Activated naive CD8-positive, alpha-beta T cell treated with anti-CD3 and anti-CD28 coated beads for 36 hours (primary cell): ENCODE data around the gene IP6K1. TPM values are rescaled to one million over a fixed set of nuclear protein-coding genes. Genes with fewer than 3 reads are reported as not detected.

Source experiments
- DNase-seq: peaks from one replicate; pipeline ENCODE4 v3.0.0; 2021
- H3K27ac Mint-ChIP-seq: one replicate; pipeline ENCODE4 v1.8.0; 2022; ENCODE audit warnings: mild to moderate bottlenecking, moderate library complexity, mixed read lengths
- H3K27me3 Mint-ChIP-seq: one replicate; pipeline ENCODE4 v1.8.0; 2022; ENCODE audit warnings: mild to moderate bottlenecking, mixed read lengths
- H3K36me3 Mint-ChIP-seq: one replicate; pipeline ENCODE4 v1.8.0; 2021; ENCODE audit warnings: mild to moderate bottlenecking, mixed read lengths
- H3K4me1 Mint-ChIP-seq: one replicate; pipeline ENCODE4 v1.8.0; 2021; ENCODE audit warnings: mixed read lengths
- H3K4me3 Mint-ChIP-seq: one replicate; pipeline ENCODE4 v1.8.0; 2022; ENCODE audit warnings: mild to moderate bottlenecking, moderate library complexity, mixed read lengths
- H3K9me3 Mint-ChIP-seq: one replicate; pipeline ENCODE4 v1.8.0; 2022; ENCODE audit warnings: mixed read lengths
- total RNA-seq, 2 experiments: library from RNA; stranded (reverse); gene quantifications; one replicate each; pipeline ENCODE4 v1.2.3, GENCODE V29; 2021

Gene IP6K1
- total RNA-seq, 2 experiments from 2014 or later, result 24.1 to 30.6 TPM

DNA sequence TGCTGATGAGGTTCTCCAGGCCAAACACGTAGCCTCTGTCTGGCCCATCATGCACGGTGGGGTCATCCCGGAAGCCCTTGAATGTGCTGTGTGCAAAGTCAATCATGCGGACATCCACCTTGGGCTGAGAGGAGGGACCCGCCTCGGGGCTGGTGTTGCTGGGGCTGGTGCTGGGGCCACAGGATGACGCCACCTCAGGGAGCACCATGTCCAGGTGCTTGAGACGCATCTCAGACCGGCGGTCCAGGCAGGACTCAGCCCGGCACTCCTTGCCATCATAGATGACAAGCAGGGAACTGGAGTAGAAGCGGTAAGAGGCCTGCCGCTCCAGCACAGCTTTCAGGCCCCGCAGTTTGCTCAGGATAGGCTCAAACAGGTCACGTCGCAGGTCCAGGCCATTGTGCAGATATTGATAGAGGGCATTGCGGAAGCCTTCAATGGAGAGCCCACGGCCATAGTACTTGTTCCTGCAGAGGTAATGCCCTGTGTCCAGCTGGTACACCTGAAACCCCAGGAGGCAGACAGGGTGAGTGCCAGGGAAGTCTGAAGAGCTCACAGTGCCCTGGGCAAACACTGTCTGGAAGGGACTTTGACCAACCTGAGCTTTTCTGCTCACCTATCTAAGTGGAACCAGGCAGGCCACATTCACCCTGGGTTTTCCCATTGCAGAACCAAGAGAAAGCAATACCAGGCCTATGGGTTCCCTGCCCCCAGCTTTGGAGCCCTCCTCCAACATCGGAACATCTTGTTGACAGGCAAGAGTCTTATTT, 59.0 kb downstream of the IP6K1 start:
- no peak for DNase-seq
- peaks cover 9% of the 10 kb centered on the region for H3K36me3 Mint-ChIP-seq
- H3K9me3 Mint-ChIP-seq, result no peaks in the 10 kb centered on the region
- no peaks in the 10 kb centered on the region for H3K27me3 Mint-ChIP-seq
- peaks cover 11% of the 10 kb centered on the region for H3K4me1 Mint-ChIP-seq
- H3K4me3 Mint-ChIP-seq, result no peak overlapping the region
- no peak overlapping the region for H3K27ac Mint-ChIP-seq

DNA sequence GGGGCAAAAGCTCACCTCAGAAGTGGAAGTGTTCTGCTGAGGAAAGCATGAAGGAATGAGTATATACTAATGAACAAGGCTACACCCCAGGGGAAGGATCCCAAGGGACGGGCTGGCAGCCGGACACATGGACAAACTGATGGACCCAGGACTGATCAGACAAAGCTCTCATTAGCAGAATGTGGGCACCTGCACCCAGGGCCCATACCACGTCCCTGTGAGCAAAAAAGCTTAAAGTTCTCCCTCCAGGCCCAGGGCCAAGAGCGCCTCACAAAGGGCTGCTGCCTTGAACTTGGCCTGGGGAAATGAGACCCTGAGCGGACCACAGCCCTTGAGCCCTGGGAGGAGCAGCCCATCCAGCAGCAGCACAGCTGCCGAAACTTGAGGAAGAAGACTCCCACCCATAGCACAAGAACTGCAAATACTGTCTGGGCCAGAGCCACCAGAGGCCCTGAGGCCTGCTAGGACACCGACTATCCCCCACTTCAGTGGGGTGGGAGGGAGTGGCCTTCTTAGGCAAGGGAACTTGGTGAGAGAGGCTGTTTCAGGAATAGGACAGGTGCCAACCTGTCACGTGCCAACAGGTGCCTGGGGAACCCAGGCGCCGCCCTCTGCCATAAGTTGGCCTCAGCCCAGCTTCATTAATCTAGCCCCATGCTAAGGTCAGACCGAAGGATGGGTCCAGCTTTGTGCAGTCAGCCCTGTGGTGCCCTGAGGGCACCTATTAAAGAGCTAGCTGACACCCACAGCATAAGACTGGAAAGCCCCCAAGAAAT, 60.2 kb downstream of the IP6K1 start:
- Mint-ChIP-seq H3K27me3 (no peaks in the 10 kb centered on the region), H3K4me3 (no peak overlapping the region), H3K36me3 (peaks cover 11% of the 10 kb centered on the region), H3K27ac (peak overlapping the region; percentile 63), H3K9me3 (no peaks in the 10 kb centered on the region), H3K4me1 (peaks cover 15% of the 10 kb centered on the region)
- no peak for DNase-seq

DNA sequence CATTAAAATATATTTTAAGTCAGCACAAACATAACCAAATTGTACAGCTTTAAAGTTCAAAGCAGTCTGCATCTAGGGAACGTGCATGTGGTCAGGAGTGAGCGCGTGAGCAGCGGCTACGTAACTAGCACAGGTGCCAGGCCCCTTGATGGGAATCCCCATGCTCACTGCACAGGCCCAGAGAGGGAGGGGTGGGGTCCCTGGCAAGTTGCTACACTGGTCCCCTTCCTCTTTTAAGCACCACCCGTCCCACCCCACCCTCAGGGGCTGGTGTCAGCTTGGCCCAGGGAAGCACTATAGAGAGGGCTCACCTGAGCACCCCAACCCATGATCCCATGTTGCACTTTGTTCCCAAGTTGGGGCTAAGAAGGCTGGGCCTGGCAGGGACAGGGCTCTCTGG, 61.8 kb downstream of the IP6K1 start:
- Mint-ChIP-seq H3K9me3 (no peaks in the 10 kb centered on the region), H3K36me3 (peaks cover 17% of the 10 kb centered on the region), H3K4me3 (peak overlapping the region; percentile 96), H3K27ac (peak overlapping the region; percentile 98), H3K27me3 (no peaks in the 10 kb centered on the region), H3K4me1 (peaks cover 17% of the 10 kb centered on the region)
- DNase-seq, result peak; percentile 41

DNA sequence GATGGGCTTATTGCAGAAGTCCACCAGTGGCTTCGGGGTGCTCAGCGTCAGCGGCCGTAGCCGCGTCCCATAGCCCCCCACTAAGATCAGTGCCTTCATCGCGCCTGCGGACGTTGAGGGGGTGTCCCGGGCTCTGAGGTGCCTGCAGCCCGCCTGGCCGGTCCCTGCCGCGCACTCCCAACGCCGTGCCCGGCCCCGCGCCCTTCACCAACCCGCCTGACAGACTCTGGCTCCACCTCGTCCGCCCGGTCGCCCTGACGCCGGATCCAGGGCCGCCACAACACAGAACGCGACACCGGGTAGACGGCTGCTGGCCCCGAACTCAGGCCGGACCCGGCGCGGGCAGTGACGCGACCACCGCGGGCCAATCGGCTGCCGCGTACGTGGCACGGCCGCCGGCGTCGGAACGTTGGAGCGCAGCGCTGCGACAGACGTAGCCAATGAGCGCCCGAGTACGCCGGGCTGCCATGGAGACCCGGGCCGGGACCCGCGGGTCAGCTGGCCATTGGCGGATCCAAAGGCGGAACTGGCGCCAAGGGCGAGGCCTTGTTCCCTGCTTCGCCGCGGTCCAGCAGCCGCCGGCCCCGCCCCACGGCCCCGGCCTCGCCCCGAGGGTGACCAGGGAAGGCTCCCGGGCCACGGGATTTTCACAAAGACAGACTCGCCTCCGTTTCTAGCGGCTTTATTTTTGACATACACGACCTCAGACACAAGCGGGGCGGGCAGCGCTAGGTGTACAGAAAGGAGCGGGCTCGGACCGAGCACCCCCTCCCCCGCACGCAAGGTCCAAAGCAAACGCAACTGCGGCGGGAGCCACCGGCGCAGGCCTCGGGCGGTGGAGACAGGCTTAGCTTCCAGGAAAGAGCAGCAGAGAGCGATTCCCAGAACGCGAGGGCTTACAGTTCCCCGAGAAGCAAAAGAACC, 62.5 kb downstream of the IP6K1 start, which contains the start of gene GMPPB:
GMPPB (minus strand) TSS at position 324 of the 924 bp plus-strand sequence; CDS start at position 99, 225 bp downstream.
- peak; percentile 97 for DNase-seq
- Mint-ChIP-seq H3K4me3 (peak within 1 kb of the TSS; percentile 96), H3K9me3 (no peaks in the 10 kb centered on the region), H3K27me3 (no peaks in the 10 kb centered on the region), H3K4me1 (peaks cover 24% of the 10 kb centered on the region), H3K36me3 (peaks cover 17% of the 10 kb centered on the region), H3K27ac (peak within 1 kb of the TSS; percentile 98)

DNA sequence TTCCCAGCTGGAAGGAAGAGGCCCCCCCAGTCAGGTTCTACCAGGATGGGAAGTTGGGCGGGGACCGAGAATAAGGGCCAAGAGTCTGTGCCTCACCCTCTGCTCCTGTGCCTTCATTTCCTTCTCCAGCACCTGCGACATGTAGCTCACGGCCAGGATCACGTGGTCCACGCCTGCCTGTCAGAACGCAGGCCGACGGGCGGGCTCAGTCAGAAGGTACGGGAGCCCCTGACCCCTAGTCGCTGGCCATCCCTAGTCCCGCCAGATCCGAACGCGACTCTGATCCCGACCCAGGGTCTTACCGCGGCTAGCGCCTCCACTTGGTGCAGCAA, 63.1 kb downstream of the IP6K1 start:
- no peaks in the 10 kb centered on the region for H3K9me3 Mint-ChIP-seq
- H3K4me1 Mint-ChIP-seq, result peaks cover 29% of the 10 kb centered on the region
- peaks cover 22% of the 10 kb centered on the region for H3K36me3 Mint-ChIP-seq
- H3K27me3 Mint-ChIP-seq, result peaks cover 2% of the 10 kb centered on the region
- H3K4me3 Mint-ChIP-seq, result peak overlapping the region; percentile 96
- peak; percentile 70 for DNase-seq
- H3K27ac Mint-ChIP-seq, result peak overlapping the region; percentile 98

DNA sequence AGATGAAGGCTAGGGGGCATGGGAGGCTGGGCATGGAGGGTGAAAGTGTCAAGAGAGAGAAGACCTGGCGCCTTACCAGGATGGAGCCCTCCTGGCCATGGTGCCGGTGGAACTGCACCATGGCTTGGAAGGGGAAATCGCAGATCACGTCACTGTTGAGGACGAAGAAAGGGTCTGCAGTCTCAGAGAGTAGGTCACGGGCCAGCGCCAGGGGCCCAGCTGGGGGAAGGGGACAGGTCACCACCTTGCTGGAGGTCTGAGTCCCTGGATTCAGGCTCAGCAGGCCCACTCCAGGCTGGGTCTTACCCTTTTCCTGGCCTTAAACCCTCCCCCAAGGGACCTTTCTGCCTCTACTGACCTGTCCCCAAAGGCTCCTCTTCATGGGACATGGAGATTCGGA, 63.4 kb downstream of the IP6K1 start:
- H3K4me3 Mint-ChIP-seq, result peak overlapping the region; percentile 96
- no peaks in the 10 kb centered on the region for H3K9me3 Mint-ChIP-seq
- DNase-seq, result no peak
- peaks cover 29% of the 10 kb centered on the region for H3K4me1 Mint-ChIP-seq
- H3K36me3 Mint-ChIP-seq, result peaks cover 22% of the 10 kb centered on the region
- H3K27ac Mint-ChIP-seq, result peak overlapping the region; percentile 98
- H3K27me3 Mint-ChIP-seq, result peaks cover 2% of the 10 kb centered on the region

DNA sequence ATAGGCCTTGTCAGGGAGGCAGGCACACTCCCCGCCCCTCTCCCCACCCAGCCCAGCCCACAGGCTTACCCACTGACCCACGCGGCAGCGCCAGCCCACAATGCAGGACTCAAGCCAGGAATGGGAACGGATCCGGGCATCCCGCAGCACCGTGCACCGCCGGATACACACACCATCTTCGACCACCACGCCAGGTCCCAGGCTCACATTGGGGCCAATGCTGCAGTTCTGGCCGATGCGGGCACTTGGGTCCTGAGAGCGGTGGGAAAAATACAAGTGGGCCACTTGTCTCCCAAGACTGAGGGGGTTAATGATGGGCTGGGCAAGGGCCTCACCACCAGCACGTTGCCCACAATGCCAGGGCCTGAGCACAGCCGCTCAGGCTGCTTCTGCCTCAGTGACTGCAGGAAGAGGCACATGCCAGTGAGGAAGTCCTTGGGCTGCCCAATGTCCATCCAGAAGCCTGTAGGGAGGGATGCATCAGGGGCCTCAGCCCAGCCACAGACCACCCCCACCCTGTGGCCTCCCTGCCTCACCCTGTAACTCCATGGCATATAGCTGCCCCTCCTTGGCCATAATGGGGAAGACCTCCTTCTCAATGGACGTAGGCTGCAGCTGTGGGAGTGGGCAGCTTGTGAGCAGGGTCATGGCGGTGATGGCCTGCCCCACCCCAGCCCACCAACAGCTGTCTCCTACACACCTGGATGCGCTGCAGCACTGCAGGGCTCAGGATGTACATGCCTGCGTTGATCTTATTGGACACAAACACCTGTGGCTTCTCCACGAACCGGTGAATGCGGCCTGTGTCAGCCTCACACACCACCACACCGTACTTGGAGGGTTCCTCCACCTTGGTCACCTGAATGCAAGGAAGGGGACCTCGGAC, 64.2 kb downstream of the IP6K1 start:
- Mint-ChIP-seq H3K4me1 (peaks cover 29% of the 10 kb centered on the region), H3K27ac (peak overlapping the region; percentile 71), H3K36me3 (peaks cover 22% of the 10 kb centered on the region), H3K27me3 (peaks cover 2% of the 10 kb centered on the region), H3K4me3 (peak overlapping the region; percentile 96), H3K9me3 (no peaks in the 10 kb centered on the region)
- no peak for DNase-seq

DNA sequence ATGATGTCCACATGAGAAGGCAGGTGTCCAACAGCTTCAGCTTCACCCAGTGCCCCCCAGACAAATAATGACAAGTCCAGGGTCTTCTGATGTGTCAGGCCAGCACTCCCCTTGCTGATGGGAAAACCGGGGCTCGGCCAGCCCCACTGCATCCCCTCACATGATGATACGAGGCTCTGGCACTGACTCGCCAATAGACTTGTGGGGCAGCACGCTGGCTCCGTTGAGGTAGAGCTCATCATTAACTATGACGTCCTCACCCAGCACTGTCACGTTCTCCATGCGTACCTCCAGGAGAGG, 64.8 kb downstream of the IP6K1 start:
- no peaks in the 10 kb centered on the region for H3K9me3 Mint-ChIP-seq
- no peak overlapping the region for H3K4me3 Mint-ChIP-seq
- peaks cover 2% of the 10 kb centered on the region for H3K27me3 Mint-ChIP-seq
- DNase-seq, result no peak
- H3K27ac Mint-ChIP-seq, result peak overlapping the region; percentile 59
- peaks cover 29% of the 10 kb centered on the region for H3K4me1 Mint-ChIP-seq
- peaks cover 22% of the 10 kb centered on the region for H3K36me3 Mint-ChIP-seq

DNA sequence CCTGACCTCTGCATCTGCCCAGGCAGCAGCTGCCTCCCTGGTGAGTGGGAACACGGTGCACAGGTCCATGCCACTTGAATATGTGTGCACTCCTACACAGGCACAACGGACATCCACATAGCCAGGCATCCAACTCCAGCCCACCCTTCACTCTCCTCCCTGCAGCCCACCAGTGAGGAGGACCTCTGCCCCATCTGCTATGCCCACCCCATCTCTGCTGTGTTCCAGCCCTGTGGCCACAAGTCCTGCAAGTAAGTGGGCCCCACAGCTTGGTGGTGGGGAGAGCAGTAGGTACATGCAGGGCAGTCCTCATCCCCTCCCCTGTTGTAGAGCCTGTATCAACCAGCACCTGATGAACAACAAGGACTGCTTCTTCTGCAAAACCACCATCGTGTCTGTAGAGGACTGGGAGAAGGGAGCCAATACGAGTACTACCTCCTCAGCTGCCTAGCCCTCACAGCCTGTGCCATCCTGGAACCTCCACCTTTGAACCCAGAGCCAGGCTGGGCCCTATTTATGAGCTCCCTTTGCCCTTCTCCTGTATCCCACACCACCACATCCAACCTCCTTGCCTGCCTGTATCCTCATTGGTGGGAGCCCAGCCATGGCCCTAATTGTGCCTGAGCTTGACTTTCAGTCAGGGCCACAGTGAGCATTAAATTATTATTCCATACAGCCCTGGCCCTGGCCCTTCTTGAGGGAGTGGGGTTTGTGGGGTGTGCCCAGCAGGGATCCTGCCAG, 65.3 kb downstream of the IP6K1 start:
- no peak overlapping the region for H3K4me3 Mint-ChIP-seq

DNA sequence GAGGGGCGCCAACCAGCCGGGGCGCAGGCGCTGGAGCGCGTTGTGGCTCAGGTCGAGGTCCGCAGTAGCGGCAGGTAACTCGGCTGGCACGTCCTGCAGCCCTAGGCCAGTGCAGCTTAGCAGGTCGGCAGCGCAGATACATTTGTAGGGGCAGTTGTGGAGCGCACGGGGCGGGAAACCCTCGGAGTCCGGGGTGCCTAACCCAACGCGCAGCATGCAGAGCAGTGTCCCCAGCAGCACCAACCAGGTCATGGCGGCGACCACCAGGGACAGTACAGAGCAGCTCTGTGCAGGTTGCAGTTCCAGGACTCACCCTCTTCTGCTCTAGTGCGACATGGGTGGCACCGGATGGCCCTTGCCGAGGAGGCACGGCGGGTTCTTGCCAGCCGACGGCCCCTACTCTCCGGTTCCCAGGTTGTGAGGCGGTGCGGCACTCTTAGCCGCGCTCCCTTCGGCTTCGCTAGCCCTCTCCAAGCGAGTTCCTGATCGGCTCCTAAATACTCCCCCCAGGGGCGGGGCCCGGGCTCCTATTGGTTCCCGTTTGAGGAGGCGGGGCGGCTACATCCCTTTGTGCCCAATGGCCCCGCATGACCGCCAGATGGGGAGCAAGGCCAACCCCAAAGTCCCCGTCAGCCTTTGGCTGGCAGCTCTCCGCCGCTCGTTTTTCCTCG, 67.0 kb downstream of the IP6K1 start, which contains the start of gene AMIGO3:
AMIGO3 (minus strand) TSS at position 471 of the 671 bp plus-strand sequence; CDS start at position 252, 219 bp downstream.
- DNase-seq, result peak; percentile 91
- peaks cover 2% of the 10 kb centered on the region for H3K27me3 Mint-ChIP-seq
- peaks cover 22% of the 10 kb centered on the region for H3K36me3 Mint-ChIP-seq
- H3K4me1 Mint-ChIP-seq, result peaks cover 24% of the 10 kb centered on the region
- H3K9me3 Mint-ChIP-seq, result no peaks in the 10 kb centered on the region
- H3K4me3 Mint-ChIP-seq, result peak within 1 kb of the TSS; percentile 77
- peak within 1 kb of the TSS; percentile 66 for H3K27ac Mint-ChIP-seq

More for the DNA sequence above, 65.3 kb downstream of the IP6K1 start:
- DNase-seq, result no peak
- H3K9me3 Mint-ChIP-seq, result no peaks in the 10 kb centered on the region
- H3K27me3 Mint-ChIP-seq, result peaks cover 2% of the 10 kb centered on the region
- peaks cover 29% of the 10 kb centered on the region for H3K4me1 Mint-ChIP-seq
- H3K27ac Mint-ChIP-seq, result peak overlapping the region; percentile 59
- H3K36me3 Mint-ChIP-seq, result peaks cover 22% of the 10 kb centered on the region

DNA sequence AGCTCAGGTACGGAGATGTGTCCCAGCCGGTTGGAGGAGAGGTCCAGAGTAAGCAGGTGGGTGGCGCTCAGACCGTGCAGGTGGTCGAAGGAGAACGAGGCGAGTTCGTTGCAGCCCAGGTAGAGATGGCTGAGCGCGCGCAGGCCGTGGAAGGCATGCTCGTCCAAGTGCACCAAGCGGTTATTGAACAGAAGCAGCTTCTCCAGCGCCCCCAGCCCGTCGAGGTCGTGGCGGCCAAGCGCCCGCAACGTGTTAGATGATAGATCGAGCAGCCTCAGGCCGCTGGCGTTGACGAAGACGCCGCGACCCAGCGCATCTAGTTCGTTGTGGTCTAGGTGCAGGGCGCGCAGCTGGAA, 67.5 kb downstream of the IP6K1 start:
- peak overlapping the region; percentile 66 for H3K27ac Mint-ChIP-seq
- H3K4me3 Mint-ChIP-seq, result peak overlapping the region; percentile 77
- peaks cover 22% of the 10 kb centered on the region for H3K36me3 Mint-ChIP-seq
- peaks cover 2% of the 10 kb centered on the region for H3K27me3 Mint-ChIP-seq
- H3K9me3 Mint-ChIP-seq, result no peaks in the 10 kb centered on the region
- no peak for DNase-seq
- H3K4me1 Mint-ChIP-seq, result peaks cover 23% of the 10 kb centered on the region

DNA sequence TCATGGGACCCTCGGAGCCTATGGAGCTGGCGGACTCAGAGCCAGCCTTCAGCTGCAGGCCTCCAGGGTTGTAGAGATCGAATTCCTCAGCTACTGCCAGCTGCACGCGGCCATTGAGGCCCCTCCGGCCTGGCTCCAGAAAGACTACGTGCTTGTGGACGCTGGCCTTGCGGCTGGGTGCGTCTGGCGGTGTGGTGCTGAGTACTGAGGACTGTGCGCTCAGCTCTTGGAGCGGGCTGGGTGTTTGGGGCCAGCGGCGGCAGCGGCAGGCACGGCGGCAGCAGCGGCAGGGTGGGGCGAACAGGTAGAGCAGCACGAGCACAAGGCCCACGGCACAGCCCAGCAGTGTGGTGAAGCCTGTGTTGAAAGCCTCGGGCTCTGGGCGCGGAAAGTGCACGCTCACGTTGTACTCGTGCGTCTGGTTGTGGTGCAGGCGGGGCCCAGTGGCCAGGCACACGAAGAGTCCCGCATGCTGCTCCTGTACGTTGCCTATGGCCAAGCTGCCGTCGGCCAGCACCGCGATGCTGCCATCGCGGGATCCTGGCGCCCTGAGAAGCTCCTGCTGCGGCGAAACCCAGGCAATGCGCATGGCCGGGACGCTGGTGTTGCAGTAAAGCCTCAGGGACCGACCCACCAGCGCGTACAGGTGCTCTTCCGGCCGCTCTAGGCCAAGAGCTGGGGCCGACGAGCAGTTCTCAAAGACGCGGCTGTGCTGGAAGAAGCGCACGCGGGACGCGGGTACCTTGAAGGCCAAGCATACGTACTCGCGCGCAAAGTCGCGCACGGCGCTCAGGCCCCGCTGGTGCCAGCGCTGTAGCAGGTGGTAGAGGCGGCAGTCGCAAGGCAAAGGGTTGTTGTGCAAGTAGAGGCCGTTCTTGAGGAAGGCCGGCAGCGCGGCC, 68.1 kb downstream of the IP6K1 start:
- Mint-ChIP-seq H3K4me1 (peaks cover 25% of the 10 kb centered on the region), H3K36me3 (peaks cover 20% of the 10 kb centered on the region), H3K27me3 (peaks cover 2% of the 10 kb centered on the region), H3K27ac (peak overlapping the region; percentile 66), H3K4me3 (peak overlapping the region; percentile 77), H3K9me3 (no peaks in the 10 kb centered on the region)
- no peak for DNase-seq
